SH-SY5Y (cell line): ENCODE data around the gene ARIH1.

Source experiments
- GATA2 ChIP-seq: IDR thresholded peaks from 2 replicates; pipeline ENCODE4 v1.6.1; 2011; ENCODE audit warnings: mild to moderate bottlenecking, low read depth, low read length
- GATA3 ChIP-seq: IDR thresholded peaks from 2 replicates; pipeline ENCODE4 v1.6.1; 2011; ENCODE audit warnings: low read depth, mild to moderate bottlenecking, low read length, moderate library complexity

GRCh38 chr15:72451224-72451623, 22.9 kb upstream of the ARIH1 start:
- no peak for TF ChIP-seq GATA3
- no peak for TF ChIP-seq GATA2
